ENCODE measurements around the gene NPC1. TPM values are rescaled to one million over a fixed set of nuclear protein-coding genes. Genes with fewer than 3 reads are reported as not detected.

NPC1 gene
- total and polyA plus RNA-seq, 7 donors: 24.8 to 126 (median 32.1) TPM

GRCh38 chr18:23632615-23633014 lies 46.3 kb upstream of the NPC1 start:
- Histone ChIP-seq H3K36me3 (ENCODE audit: insufficient read depth in 1 of 2, low read depth in 1 of 2) (no peaks in the 10 kb centered on the region), H3K9me3 (no peaks in the 10 kb centered on the region), H3K27ac (no peak overlapping the region), H3K4me1 (peaks cover 8% of the 10 kb centered on the region), H3K4me3 (no peak overlapping the region), H3K27me3 (ENCODE audit: insufficient read depth in 3 of 3, low read length in 2 of 3) (no peaks in the 10 kb centered on the region)
- ATAC-seq (no peak), DNase-seq (no peak)
- WGBS, 3 donors: 74 to 83% (median 77%) methylated on average over 1 of the region's 1 CpG
- intact Hi-C loops (cut with DNase I): no loop called here
- no peak for TF ChIP-seq CTCF (IDR thresholded peaks at IDR 0.05)

- 22 to 36% (median 27%) methylated on average over 11 of the region's 11 CpGs for WGBS, 3 donors
- Histone ChIP-seq H3K4me1 (peaks cover 15% of the 10 kb centered on the region), H3K27me3 (ENCODE audit: insufficient read depth in 3 of 3, low read length in 2 of 3) (no peaks in the 10 kb centered on the region), H3K27ac (no peak overlapping the region), H3K9me3 (no peaks in the 10 kb centered on the region), H3K36me3 (ENCODE audit: insufficient read depth in 1 of 2, low read depth in 1 of 2) (no peaks in the 10 kb centered on the region), H3K4me3 (no peak overlapping the region)
- TF ChIP-seq CTCF (IDR thresholded peaks at IDR 0.05): no peak
- ATAC-seq (no peak), DNase-seq (no peak)
- intact Hi-C loops (cut with DNase I): no loop called here
These were observed 45.4 kb upstream of the NPC1 start for GRCh38 chr18:23631746-23632145.

GRCh38 chr18:23631312-23631711 lies 45.0 kb upstream of the NPC1 start:
- WGBS, 3 donors: 93 to 96% (median 96%) methylated on average over 5 of the region's 5 CpGs
- no peak for ATAC-seq
- Histone ChIP-seq H3K27me3 (ENCODE audit: insufficient read depth in 3 of 3, low read length in 2 of 3) (no peaks in the 10 kb centered on the region), H3K36me3 (ENCODE audit: insufficient read depth in 1 of 2, low read depth in 1 of 2) (no peaks in the 10 kb centered on the region), H3K4me3 (no peak overlapping the region), H3K9me3 (no peaks in the 10 kb centered on the region), H3K27ac (no peak overlapping the region), H3K4me1 (peaks cover 20% of the 10 kb centered on the region)
- TF ChIP-seq CTCF (IDR thresholded peaks at IDR 0.05): no peak
- DNase-seq: no peak
- intact Hi-C loops (cut with DNase I): no loop called here

- intact Hi-C loops (cut with DNase I): loop anchor here (10.0 kb wide), 3 partner anchors 175 to 295 kb away; no protein-coding TSS in a partner anchor
- H3K27ac ChIP-seq: no peak overlapping the region
- H3K9me3 ChIP-seq: no peaks in the 10 kb centered on the region
- no peak overlapping the region for H3K4me3 ChIP-seq
- ATAC-seq (no peak), DNase-seq (no peak)
- WGBS, 3 donors: 95 to 99% (median 97%) methylated on average over 4 of the region's 4 CpGs
- H3K36me3 ChIP-seq (ENCODE audit: insufficient read depth in 1 of 2, low read depth in 1 of 2): no peaks in the 10 kb centered on the region
- no peak for TF ChIP-seq CTCF (IDR thresholded peaks at IDR 0.05)
- no peaks in the 10 kb centered on the region for H3K27me3 ChIP-seq (ENCODE audit: insufficient read depth in 3 of 3, low read length in 2 of 3)
- H3K4me1 ChIP-seq: peaks cover 21% of the 10 kb centered on the region
These were observed 43.2 kb upstream of the NPC1 start for GRCh38 chr18:23629444-23629946.

- Histone ChIP-seq H3K9me3 (no peaks in the 10 kb centered on the region), H3K27me3 (ENCODE audit: insufficient read depth in 3 of 3, low read length in 2 of 3) (no peaks in the 10 kb centered on the region), H3K4me1 (peaks cover 21% of the 10 kb centered on the region), H3K27ac (peak overlapping the region; percentile 58), H3K4me3 (no peak overlapping the region), H3K36me3 (ENCODE audit: insufficient read depth in 1 of 2, low read depth in 1 of 2) (no peaks in the 10 kb centered on the region)
- ATAC-seq: no peak
- intact Hi-C loops (cut with DNase I): loop anchor here (10.0 kb wide), 3 partner anchors 177 to 297 kb away; no protein-coding TSS in a partner anchor
- DNase-seq: no peak
- TF ChIP-seq CTCF (IDR thresholded peaks at IDR 0.05): no peak
These were observed 41.7 kb upstream of the NPC1 start for GRCh38 chr18:23627970-23628369.
